ENCODE results near the gene FOXE3.

Gene FOXE3

DNA sequence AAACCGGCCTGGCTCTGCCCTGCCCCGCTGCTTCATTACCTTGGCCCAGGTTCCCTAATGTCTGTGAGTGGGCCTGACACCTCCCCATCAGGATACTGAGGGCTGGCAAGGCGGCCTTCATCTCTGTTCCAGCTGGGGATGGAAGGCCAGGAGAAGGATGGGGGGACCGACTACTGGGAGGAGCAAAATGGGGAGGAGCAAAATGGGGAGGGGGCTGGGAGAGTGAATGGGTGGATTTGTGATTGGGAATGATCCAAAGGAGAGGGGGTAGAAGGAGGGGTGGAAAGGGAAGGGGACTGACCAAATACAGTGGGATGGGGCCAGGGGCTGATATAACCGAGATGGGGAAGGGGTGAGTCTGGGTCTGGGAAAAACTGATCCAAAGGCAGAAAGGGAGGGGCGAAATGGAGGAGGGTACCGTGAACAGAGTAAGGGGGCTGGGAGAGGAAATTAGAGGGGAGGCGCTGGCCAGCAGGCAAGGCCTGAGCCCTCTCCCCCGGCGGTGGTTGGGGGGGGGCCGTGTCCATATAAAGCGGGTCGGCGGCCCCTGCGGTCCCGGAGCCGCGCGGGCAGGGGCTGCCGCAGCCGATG is at the start of gene FOXE3:
TSS of gene FOXE3 (plus strand) at position 558 of the 591 bp plus-strand sequence. CDS start at position 589, 31 bp downstream.
- no peak for DNase-seq

DNA sequence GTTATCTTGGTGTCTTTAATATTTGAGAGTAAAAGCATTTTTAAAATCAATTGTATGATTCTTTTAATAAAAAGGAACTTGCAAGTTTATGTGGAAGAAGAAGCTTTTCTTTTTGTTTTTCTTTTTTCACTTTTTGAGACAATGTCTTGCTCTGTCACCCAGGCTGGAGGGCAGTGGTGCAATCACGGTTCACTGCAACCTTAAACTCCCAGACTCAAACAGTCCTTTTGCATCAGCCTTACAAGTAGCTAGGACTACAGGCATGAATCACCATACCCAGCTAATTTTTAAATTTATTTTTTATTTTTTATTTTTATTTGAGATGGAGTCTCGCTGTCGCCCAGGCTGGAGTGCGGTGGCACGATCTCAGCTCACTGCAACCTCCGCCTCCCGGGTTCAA is 48.4 kb upstream of the FOXE3 start:
- no peak for DNase-seq

DNA sequence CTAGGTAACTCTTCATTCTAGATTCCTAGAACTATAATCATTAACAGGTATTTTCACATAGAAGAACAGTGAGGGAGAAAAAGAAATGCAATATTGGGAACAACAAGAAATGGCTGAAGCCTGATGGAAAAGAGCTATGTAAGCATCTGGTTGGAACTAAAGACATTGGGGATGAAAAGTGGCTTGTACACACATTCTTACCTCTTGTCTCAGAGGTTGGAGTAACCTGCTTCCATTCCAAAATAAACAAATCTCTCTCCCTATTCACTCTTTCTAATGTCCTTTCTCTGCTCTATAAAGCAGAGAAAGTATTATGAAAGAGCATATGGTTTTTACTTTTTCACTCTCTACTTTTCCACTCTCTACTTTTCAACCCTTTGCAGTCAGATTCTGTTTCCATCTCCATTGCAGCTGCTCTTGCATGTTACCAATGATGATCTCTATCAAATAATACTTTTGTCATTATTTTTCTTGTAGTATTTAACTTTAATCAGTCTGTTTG is 45.0 kb upstream of the FOXE3 start:
- no peak for DNase-seq

DNA sequence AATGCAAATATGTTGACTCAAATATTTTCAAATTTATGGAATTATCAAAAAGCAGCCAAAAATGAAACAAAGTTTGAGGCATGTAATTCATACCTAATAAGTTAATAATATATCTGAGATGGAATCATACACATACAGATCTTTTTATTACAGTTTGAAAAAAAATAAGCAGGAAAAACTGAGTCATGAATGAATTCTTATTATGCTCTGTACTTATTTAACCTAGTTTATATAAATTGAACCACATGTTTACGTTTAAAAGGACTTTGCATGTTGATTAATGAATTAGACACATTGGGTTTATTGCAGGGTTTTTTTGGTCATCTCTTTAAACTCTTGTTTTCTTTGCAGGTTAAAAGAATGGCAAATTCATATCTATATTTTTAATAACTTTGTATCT is 41.6 kb upstream of the FOXE3 start:
- no peak for DNase-seq

DNA sequence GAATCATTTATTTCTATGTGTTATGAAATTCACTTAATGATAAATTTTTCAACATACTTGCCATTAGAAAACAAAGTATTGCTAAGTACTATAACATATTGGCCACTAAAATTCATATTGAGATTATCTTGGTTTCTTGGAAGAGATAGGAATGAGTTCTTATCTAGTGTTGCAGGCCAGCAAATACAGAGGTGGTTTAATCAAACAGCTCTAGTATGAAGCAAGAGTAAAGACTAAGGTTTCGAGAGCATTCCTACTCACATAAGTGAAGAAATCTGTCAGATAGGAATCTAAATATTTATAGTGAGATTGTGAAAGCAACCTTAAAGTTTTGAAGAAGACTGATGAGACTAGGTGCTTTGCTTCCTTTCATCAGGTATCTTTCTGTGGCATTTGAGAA is 37.9 kb upstream of the FOXE3 start:
- DNase-seq, result no peak

DNA sequence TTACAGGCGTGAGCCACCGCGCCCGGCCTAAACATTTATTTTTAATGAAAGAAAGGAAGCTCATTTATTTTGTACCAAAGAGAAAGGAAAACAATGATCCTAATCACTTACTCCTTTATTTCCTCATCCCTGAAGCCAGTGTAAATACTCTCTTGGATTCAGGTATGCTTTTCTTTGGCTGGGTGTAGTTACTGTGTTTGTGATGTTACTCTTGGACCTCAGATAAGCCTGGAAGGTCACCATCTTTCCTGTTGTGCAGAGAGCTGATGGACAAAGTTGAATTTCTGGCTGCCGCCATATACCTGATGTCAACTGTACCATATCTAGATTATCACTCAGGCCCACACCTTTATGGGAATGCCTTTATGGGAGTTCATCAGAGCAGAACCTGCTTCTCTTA is 35.4 kb upstream of the FOXE3 start:
- DNase-seq, result no peak

DNA sequence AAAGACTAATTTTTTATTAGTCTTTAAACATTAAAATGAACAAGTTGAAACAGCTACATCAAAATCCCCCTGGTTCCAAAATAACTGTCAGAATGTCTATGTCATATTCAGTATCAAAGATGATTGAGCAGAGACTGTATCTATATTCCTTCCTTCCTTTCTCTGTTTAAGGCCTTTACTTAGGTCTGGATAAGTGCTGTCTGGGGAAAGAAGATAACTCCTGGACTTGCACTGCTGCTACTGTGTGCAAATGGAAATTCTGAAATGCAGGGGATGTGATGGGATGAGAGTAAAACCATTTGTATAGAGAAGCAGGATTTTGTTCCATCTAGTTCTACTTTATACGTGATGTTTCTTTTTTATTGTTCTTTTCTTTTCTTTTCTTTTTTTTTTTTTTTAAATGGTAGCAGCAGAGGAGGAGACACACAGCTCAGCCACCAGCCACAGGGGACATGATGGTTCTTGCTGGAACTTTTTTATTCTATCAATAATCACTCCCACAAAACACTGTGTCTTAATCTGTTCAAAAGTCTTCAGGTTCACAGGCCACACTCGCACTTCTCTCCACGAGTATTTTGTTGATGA is 33.6 kb upstream of the FOXE3 start:
- no peak for DNase-seq

DNA sequence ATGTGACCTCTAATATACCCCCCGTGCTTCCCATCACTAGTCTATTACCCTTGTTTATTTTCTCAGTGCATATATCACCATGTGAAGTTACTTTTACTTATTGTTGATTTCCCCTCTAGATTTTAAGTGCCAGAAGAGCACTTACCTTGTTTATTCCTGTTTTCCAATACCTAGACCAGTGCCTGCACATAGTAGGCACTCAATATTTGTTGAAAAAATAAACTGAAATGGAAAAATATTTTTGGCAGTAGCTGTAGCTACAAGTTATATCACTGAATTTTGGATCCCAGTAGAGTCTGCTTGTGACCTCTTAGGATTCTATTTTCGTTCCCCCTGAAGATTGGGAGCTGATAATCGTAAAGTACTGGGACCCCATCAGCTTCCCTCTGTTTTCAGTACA is 32.0 kb upstream of the FOXE3 start:
- DNase-seq, result no peak

DNA sequence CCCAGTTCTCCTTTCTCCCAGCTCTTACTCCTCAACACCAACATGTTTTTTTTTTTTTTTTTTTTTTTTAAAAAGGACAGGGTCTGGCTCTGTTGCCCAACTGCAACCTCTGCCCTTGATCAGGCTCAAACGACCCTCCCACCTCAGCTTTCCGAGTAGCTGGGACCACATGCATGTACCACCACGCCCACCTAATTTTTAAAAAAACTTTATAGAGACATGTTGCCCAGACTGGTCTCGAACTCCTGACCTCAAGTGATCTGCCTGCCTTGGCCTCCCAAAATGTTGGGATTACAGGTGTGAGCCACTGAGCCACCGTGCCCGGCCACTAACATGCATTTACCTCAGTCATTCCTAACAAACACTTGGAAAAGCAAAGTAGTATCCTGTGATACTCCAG is 31.1 kb upstream of the FOXE3 start:
- DNase-seq, result no peak

DNA sequence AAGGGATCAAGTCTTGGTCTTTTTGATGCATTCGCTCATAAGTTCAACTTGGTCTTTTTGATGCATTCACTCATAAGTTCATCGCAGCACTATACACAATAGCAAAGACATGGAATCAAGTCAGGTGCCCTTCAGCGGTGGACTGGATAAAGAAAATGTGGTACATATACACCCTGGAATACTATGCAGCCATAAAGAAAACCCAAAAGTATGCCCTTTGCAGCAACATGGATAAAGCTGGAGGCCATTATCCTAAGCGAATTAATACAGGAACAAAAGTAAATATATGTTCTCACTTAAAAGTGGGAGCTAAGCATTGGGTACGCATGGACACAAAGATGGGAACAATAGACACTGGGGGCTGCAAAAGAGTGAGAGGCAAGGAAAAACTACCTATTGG is 29.8 kb upstream of the FOXE3 start:
- DNase-seq, result no peak

DNA sequence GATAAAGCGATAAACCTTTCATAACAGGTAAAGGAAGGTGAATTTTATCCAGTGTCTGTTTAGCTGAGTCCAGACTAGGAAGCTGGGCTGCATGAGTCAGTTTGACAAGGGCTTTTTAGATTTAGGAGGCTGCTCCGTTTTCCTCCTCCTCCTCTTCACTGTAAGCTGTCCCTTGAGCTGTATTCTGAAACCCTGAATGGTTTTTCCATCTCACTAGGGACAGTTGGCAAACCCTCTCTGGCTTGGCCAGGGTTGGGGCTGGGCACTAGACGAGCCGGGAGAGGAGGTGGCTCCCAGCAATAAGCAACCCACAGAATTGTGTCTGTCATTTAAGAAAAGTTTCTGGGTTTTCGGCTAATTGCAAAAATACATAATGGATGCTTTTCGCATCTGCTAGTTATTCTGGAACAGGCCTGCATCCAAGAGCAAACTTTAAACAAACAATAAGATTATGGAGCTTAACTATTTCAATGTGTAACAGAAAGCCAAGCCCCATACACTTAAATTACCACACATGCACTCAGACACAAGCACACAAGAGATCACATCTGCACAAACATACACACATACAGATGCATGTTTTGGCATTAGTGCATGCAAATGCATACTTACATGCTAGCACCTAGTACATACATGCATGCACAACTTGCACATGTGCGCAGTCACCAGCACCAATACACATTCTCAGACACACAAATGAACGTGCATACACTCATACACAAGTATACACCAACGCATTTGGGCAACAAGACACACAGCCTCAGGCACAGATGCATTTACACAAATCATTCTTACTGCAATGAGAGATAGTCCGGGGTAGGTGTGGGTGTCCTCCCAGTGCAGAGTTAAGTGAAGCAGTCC is 27.8 kb upstream of the FOXE3 start:
- no peak for DNase-seq

DNA sequence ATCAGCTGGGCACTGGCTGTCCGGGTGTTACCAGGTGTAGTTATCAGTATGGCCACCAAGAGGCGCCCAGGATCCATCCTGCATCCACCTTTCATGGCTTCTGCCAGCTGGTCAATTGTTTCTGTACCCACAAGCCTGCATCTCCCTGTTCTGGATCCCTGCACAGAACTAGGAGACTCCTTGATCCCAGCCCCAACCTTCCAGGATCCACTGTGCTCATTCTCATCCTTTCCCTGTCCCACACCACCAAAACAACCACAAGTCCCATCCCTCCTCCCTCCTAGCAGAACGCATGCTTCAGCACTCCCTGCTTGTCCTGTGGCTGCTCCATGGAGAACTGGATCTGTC is 27.2 kb upstream of the FOXE3 start:
- peak; percentile 43 for DNase-seq

DNA sequence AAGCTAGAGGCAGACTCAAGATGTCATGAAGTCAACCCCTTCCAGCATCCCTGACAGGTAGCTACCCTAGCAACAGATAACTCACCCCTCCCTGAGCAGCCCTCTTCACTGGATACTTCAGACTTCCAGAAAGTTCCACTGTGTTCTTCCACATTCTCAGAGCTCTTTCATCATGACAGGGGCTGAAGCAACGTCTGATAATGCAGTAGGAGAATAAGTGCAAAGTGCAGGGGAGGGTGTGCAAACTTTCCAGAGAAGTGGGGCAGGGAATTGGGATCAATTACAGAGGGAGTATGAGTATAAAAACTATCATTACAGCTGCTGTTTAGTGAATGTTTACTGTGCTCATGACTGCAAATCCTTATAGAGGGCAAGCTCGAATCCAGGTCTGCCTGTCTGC is 26.4 kb upstream of the FOXE3 start:
- no peak for DNase-seq

DNA sequence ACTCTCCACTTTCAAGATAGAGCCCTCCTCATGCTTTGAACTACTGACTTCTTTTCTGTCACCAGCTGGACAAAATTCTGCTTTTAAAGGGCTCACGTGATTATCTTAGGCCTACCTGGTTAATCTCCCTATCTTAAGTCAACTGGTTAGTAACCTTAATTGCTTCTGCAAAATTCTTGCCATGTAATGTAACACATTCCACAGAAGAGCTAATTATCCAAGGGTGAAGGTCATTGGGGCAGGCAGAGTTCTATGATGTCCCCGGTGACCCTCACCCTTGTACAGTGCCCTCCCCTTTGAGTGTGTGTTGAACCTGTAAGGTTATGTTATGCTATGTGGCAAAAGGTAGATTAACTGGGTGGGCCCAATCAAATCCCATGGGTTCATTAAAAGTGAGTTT is 25.2 kb upstream of the FOXE3 start:
- no peak for DNase-seq

DNA sequence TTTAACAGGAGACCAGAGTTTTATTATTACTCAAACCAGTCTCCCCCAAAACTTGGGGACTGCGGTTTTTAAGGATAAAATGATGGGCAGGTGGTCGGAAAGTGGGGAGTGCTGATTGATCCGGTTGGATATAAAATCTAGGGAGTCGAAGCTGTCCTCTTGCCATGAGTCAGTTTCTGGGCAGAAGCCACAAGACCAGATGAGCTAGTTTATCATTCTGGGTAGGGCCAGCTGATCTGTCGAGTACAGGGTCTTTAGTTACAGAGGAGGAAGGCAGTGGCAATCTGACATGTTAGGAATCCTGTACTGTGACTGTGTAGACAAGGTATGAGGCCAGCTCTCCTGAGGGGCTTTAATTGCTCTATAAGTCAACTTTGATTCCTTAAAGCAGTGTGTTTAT is 22.9 kb upstream of the FOXE3 start:
- DNase-seq, result no peak

DNA sequence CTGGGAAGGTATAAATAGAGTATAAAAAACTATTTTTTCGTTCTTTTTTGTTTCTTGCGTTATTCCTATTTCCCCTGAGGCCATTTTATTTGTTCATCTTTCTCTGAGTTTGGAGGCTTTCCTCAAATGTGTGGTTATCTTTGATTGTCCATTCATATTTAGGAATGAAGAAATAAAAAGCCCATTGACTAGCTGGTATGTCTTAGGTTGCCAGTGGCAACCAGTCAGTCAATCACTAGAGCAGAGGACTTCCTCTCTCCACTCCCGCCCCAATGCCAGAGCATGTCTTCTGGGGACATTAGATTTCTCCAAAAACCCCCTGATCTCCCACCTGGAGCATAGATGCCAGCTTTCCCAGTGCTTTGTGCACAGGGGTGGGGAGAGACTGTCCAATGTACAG is 20.7 kb upstream of the FOXE3 start:
- DNase-seq, result no peak

DNA sequence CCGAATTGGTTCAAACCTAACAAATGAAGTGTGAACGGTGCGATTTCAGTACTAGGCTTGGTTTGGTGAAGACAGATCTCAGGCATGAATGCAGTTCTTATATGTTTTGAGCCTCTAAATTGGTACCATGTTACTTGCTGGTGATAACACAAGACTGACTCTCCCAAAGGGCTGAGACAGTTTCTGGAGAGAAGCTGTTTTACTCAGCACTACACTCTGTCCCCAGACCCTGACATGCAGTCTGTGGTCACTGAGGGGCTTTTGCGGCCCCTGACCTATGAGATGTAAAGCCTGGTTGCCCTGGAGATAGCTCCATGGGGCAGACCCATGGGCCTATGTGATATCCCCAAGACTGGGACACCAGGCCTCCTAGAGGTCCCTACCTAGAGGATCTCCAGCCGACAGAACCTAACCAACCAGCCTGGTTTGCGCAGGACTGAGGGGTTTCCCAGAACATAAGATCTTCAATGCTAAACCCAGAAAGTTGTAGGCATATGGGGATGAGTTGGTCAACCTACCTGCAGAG is 19.4 kb upstream of the FOXE3 start:
- no peak for DNase-seq

DNA sequence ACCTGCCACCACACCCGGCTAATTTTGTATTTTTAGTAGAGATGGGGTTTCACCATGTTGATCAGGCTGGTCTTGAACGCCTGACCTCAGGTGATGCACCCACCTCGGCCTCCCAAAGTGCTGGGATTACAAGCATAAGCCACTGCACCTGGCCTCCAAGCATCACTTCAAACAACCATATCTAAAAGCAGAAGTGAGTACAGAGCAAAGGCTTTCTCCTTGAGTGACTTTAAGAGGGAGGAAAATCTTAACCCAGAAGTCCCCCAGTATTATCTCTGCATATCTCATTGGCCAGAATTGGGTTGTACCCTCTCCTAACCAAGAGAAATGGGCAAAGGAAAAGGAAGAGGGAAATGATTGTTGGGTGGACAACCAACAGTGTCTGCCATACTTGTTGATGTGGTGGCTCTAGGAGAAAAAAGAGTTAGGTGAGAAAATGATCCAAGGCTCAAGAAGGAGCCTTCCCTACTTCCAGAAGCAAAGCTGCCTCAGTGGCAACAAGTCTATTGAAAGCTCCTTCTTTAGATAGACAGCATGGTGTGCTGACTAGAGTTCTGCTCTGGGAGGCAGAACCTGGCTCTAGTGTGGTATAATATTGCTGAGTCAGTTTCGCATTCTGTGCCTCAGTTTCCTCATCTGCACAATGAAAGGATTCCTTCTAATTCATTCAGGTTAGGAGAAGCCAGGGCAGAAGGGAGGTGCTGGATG is 16.8 kb upstream of the FOXE3 start:
- DNase-seq, result no peak

DNA sequence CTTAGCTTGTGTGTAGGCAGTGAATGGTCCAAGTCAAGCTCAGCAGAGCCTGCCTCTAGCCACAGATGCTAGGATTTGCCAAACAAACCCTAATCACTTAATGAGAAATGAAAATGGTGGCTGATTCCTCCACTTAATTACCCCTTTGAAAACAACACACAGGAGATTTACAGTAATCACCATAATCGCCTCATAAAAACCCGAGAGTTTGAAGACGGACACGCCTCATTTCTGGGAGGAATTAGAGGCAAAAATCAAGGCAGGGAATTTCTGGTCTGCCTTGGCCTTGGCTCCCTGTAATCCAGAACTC is 16.3 kb upstream of the FOXE3 start:
- no peak for DNase-seq

DNA sequence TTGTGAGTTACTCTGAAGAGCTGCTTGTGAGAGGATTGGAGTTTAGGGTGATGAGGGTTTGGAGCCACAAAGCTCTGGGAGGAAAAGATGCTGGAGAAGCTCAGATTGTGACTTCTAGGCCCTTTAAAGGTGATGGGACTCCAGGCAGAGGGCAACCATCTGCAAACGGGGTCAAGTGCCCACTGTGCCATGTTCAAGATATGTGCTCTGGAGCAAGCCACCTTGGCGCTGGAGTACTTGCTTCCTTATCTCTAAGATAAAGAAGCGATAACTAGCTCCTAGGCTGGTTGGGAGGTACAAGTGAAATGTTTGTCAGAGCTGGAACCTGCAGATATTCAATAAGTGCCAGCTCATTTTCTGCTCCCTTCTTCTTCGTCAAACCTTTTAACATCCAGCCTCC is 14.3 kb upstream of the FOXE3 start:
- DNase-seq, result no peak

DNA sequence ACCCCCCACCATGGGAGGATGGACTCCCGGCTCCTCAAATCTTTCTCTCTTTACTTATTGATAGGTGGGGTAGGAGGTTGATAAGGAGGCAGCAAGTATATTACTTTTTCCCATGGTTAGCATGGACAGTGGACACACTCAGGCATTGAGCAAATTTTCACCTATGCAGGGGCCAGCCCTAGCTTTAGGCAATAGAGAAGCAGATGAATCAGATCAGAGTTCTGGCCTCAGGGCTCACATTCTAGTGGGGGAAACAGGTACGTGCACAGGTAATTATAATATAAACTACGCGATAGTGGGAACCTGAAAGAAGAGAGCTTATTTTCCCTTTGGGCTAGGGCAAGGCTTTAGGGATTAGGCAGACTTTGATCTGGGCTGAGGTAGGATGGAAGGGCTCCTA is 13.5 kb upstream of the FOXE3 start:
- no peak for DNase-seq

DNA sequence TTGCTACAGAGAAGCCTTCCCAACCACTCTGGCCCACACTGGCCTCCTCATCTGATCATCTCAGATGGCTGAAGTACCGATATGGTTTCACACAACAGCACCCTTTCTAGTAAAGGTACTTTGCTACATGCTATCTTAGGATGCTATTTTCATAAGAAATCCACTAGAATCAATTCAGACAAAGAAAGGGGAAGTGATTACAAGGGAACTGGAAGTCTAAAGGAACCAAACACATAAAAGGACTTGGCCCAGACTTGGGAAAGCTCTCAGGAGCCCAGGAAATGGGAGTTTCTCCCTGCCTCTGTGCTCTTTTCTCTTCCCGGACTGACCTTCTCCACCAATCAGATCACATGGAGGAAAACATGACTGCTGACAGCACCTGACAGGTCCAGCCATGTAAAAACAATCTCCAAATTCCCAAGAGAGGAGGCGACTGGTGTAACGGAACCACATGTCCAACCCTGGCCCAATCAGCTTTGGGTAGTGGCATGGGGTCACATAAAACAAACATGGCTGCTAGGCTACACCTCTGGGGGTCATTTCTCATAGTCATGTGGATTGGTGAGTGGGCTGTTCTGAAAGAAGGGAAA is 12.7 kb upstream of the FOXE3 start:
- no peak for DNase-seq

DNA sequence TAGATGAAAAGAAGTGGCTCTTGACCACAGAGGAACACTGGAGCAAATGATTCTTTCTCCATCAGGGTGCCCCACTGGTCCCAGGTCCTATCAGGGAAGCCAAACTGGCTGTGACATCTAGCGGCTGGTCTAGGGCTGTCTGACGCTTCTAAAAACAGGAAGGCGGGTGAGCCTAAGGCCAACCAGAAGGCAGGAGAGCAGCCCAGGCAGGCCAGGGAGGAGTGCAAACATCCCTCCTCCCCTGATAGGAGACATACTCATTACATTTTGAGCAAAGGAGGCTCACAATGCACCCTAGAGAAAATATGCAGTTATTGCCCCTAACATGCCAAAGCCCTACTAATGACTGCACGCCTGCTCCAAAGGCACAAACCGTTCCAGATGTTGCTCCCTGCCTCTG is 10.4 kb upstream of the FOXE3 start:
- no peak for DNase-seq
